MM.1S (cell line): ENCODE measurements around the gene PDXDC1.

Experiments
- EZH2 ChIP-seq: fragments of 300-600 bp; sonication (generic); optimal IDR thresholded peaks from 2 replicates; pipeline ENCODE3; 2017; ENCODE audit warnings: low read depth, mild to moderate bottlenecking, antibody characterized with exemption, low read length, mixed read lengths
- EZH2phosphoT487 ChIP-seq: fragments of 300-600 bp; sonication (generic); IDR thresholded peaks from 2 replicates; pipeline ENCODE4 v1.6.1; 2018; ENCODE audit warnings: antibody characterized with exemption, low read length
- TF ChIP-seq, protein P1 (sequence below): fragments of 300-600 bp; sonication (generic); IDR thresholded peaks from 2 replicates; pipeline ENCODE4 v1.5.1; 2016; ENCODE audit warnings: antibody characterized with exemption, low read length, mixed read lengths

DNA sequence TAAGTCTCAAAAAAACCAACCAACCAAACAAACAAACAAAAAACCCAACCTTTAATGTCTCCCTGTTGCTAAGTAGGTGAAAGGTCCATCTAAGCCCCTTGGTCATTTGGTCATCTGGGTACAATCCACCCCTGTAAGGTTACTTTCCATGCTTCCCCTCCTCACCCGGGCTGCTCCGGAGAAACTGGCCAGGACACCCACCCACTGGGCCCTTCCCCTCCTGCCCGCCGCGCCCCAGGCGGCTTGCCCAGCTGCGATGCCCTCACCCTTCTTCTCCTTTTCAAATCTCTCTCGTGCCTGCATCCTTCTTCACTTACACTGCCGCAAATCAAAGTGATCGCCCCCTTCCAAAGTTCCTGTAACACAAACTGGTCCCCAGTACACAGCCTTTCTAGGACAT is 79.1 kb downstream of the PDXDC1 start:
- TF ChIP-seq, protein P1, sequence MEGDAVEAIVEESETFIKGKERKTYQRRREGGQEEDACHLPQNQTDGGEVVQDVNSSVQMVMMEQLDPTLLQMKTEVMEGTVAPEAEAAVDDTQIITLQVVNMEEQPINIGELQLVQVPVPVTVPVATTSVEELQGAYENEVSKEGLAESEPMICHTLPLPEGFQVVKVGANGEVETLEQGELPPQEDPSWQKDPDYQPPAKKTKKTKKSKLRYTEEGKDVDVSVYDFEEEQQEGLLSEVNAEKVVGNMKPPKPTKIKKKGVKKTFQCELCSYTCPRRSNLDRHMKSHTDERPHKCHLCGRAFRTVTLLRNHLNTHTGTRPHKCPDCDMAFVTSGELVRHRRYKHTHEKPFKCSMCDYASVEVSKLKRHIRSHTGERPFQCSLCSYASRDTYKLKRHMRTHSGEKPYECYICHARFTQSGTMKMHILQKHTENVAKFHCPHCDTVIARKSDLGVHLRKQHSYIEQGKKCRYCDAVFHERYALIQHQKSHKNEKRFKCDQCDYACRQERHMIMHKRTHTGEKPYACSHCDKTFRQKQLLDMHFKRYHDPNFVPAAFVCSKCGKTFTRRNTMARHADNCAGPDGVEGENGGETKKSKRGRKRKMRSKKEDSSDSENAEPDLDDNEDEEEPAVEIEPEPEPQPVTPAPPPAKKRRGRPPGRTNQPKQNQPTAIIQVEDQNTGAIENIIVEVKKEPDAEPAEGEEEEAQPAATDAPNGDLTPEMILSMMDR: no peak
- TF ChIP-seq EZH2: no peak
- no peak for TF ChIP-seq EZH2phosphoT487
